HepG2 (cell line): ENCODE data around the gene TSACC. TPM values are rescaled to one million over a fixed set of nuclear protein-coding genes. Genes with fewer than 3 reads are reported as not detected.

Source experiments
- GTF2F1 ChIP-seq: fragments of 150-350 bp; IDR thresholded peaks from 2 replicates; pipeline ENCODE4 v1.6.1; 2014; ENCODE audit warnings: low read length
- KDM5A ChIP-seq: fragments of 200-600 bp; sonication (generic); IDR thresholded peaks from 2 replicates; pipeline ENCODE4 v1.7.0; 2018; ENCODE audit warnings: antibody characterized with exemption, mild to moderate bottlenecking, low read length, borderline replicate concordance
- KLF16 ChIP-seq, 2 experiments: sonication (generic) in 1 of 2; formaldehyde crosslinking in 1 of 2; IDR thresholded peaks; 2 replicates each; pipeline versions ENCODE4 v1.6.1 to v1.8.0; 2016 to 2023; ENCODE audit warnings: missing genetic modification reagents in 2 of 2, missing compliant biosample characterization in 1 of 2
- MTA1 ChIP-seq: sonication (generic); formaldehyde crosslinking; IDR thresholded peaks from 2 replicates; pipeline ENCODE4 v1.4.0; 2020; ENCODE audit warnings: missing genetic modification reagents, mild to moderate bottlenecking, borderline replicate concordance
- NFKB2 ChIP-seq: sonication (generic); formaldehyde crosslinking; IDR thresholded peaks from 2 replicates; pipeline ENCODE4 v1.4.0; 2020; ENCODE audit warnings: missing genetic modification reagents, borderline replicate concordance
- SOX13 ChIP-seq, 3 experiments: fragments of 450-650 bp in 1 of 3; sonication (generic) in 1 of 3; formaldehyde crosslinking in 1 of 3; IDR thresholded peaks in 2 of 3; conservative IDR thresholded peaks in 1 of 3; 2 replicates each; pipeline versions ENCODE4 v1.5.0 to v1.6.1; 2016 to 2020; ENCODE audit warnings: antibody characterized with exemption in 1 of 3, mild to moderate bottlenecking in 1 of 3, missing compliant biosample characterization in 1 of 3, missing genetic modification reagents in 1 of 3, moderate library complexity in 1 of 3
- SPEN ChIP-seq: sonication (generic); formaldehyde crosslinking; IDR thresholded peaks from 2 replicates; pipeline ENCODE4 v1.5.1; 2020; ENCODE audit warnings: low read depth, mild to moderate bottlenecking, missing genetic modification reagents
- ZBTB10 ChIP-seq: sonication (generic); formaldehyde crosslinking; IDR thresholded peaks from 2 replicates; pipeline ENCODE4 v1.4.0; 2020; ENCODE audit warnings: missing genetic modification reagents, borderline replicate concordance
- ZBTB2 ChIP-seq: sonication (generic); formaldehyde crosslinking; IDR thresholded peaks from 2 replicates; pipeline ENCODE4 v1.8.0; 2022; ENCODE audit warnings: low read depth, missing genetic modification reagents
- ZBTB42 ChIP-seq: sonication (generic); formaldehyde crosslinking; IDR thresholded peaks from 2 replicates; pipeline ENCODE4 v1.5.0; 2020; ENCODE audit warnings: mild to moderate bottlenecking, missing genetic modification reagents
- ZFP91 ChIP-seq: sonication (generic); formaldehyde crosslinking; IDR thresholded peaks from 2 replicates; pipeline ENCODE4 v1.9.0; 2022; ENCODE audit warnings: missing genetic modification reagents, mild to moderate bottlenecking, borderline replicate concordance
- ZNF101 ChIP-seq: sonication (generic); formaldehyde crosslinking; IDR thresholded peaks from 2 replicates; pipeline ENCODE4 v1.4.0; 2020; ENCODE audit warnings: mild to moderate bottlenecking, low read depth, missing genetic modification reagents, borderline replicate concordance
- ZNF296 ChIP-seq: sonication (generic); formaldehyde crosslinking; conservative IDR thresholded peaks from 2 replicates; pipeline ENCODE4 v1.5.0; 2020; ENCODE audit warnings: mild to moderate bottlenecking, missing genetic modification reagents
- ZSCAN21 ChIP-seq: sonication (generic); formaldehyde crosslinking; IDR thresholded peaks from 2 replicates; pipeline ENCODE4 v1.8.0; 2022; ENCODE audit warnings: mild to moderate bottlenecking, missing genetic modification reagents, moderate library complexity, borderline replicate concordance
- polyA plus RNA-seq, 8 experiments: library from polyadenylated mRNA; depleted of rRNA in 3 of 8; stranded (reverse) in 7 of 8; unstranded in 1 of 8; fragments of >200 nt; fragmentation: Illumina TruSeq in 4 of 8; extraction: Trizol in 4 of 8; gene quantifications; 2 replicates each; pipeline versions ENCODE4 v1.2.1 to v1.2.3, GENCODE V29; 2011 to 2016; ENCODE audit warnings: low read depth in 4 of 8, missing spikeins in 1 of 8, mixed read lengths in 1 of 8; ENCODE audit not compliant: insufficient read depth in 1 of 8
- total RNA-seq, 5 experiments: library from RNA; depleted of rRNA; stranded (reverse); fragments of >200 nt; fragmentation: Illumina TruSeq; extraction: Trizol; gene quantifications; 2 replicates each; pipeline ENCODE4 v1.2.3, GENCODE V29; 2016; ENCODE audit warnings: low read depth in 1 of 5
- TF ChIP-seq, protein P1 (sequence below): IDR thresholded peaks from 2 replicates; pipeline ENCODE4 v1.6.1; 2012; ENCODE audit warnings: inconsistent platforms
- TF ChIP-seq, protein P2 (sequence below), 2 experiments: fragments of 450-650 bp in 1 of 2; sonication (generic) in 1 of 2; formaldehyde crosslinking; IDR thresholded peaks; 2 replicates each; pipeline versions ENCODE4 v1.5.0 to v1.8.0; 2020 to 2022; ENCODE audit warnings: mild to moderate bottlenecking in 1 of 2, missing genetic modification reagents in 1 of 2
- TF ChIP-seq, protein P3 (sequence below): sonication (generic); formaldehyde crosslinking; IDR thresholded peaks from 2 replicates; pipeline ENCODE4 v1.4.0; 2020; ENCODE audit warnings: missing genetic modification reagents

The TSACC gene
- total and polyA plus RNA-seq, 2 of the 13 experiments (the other 11 are each of a cell fraction or from before 2014, with no cell fraction given), result 1.5 to 2.6 TPM

GRCh38 chr1:156368889-156369684, 30.8 kb downstream of the TSACC start, which contains the start of gene RHBG (continued):
- TF ChIP-seq NFKB2 (CRISPR knock-in tag), result peak; percentile 73; the same call in 1 of the 2 replicates
- peak in 1 of 2 experiments; percentile 71; a peak in 1 of 4 replicates for TF ChIP-seq KLF16 (CRISPR knock-in tag; IDR thresholded peaks at IDR 0.05)
- no peak for TF ChIP-seq SOX13 (IDR thresholded peaks at IDR 0.05)
- TF ChIP-seq SOX13 (CRISPR knock-in tag; conservative IDR thresholded peaks at IDR 0.05 in 1 of 2, IDR thresholded peaks at IDR 0.05 in 1 of 2), result peak in 1 of 2 experiments; percentile 45; a peak in 2 of 4 replicates
- TF ChIP-seq ZBTB10 (CRISPR knock-in tag), result peak; percentile 73; the same call in 1 of the 2 replicates
- TF ChIP-seq, protein P1, sequence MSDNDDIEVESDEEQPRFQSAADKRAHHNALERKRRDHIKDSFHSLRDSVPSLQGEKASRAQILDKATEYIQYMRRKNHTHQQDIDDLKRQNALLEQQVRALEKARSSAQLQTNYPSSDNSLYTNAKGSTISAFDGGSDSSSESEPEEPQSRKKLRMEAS, result no peak; the same call in none of the 2 replicates
- no peak for TF ChIP-seq ZFP91 (CRISPR knock-in tag)
- no peak for TF ChIP-seq MTA1 (CRISPR knock-in tag)
- TF ChIP-seq, protein P2, sequence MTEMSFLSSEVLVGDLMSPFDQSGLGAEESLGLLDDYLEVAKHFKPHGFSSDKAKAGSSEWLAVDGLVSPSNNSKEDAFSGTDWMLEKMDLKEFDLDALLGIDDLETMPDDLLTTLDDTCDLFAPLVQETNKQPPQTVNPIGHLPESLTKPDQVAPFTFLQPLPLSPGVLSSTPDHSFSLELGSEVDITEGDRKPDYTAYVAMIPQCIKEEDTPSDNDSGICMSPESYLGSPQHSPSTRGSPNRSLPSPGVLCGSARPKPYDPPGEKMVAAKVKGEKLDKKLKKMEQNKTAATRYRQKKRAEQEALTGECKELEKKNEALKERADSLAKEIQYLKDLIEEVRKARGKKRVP (CRISPR knock-in tag; IDR thresholded peaks at IDR 0.05), result no peak
- TF ChIP-seq KDM5A, result peak; percentile 28; the same call in 1 of the 2 replicates
- TF ChIP-seq ZBTB42, result 0 out of 2 replicates have a peak, but pooled peaks have one; percentile 58
- TF ChIP-seq, protein P3, sequence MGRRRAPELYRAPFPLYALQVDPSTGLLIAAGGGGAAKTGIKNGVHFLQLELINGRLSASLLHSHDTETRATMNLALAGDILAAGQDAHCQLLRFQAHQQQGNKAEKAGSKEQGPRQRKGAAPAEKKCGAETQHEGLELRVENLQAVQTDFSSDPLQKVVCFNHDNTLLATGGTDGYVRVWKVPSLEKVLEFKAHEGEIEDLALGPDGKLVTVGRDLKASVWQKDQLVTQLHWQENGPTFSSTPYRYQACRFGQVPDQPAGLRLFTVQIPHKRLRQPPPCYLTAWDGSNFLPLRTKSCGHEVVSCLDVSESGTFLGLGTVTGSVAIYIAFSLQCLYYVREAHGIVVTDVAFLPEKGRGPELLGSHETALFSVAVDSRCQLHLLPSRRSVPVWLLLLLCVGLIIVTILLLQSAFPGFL, result 0 out of 2 replicates have a peak, but pooled peaks have one; percentile 66
- no peak for TF ChIP-seq GTF2F1
- no peak for TF ChIP-seq ZSCAN21 (CRISPR knock-in tag)
- no peak for TF ChIP-seq ZNF101
- no peak for TF ChIP-seq ZNF296 (CRISPR knock-in tag)
- TF ChIP-seq SPEN (CRISPR knock-in tag), result no peak; the same call in 1 of the 2 replicates
- TF ChIP-seq ZBTB2 (CRISPR knock-in tag), result no peak
